ENCODE measurements around the gene SH3RF3.

SH3RF3 gene

GRCh38 chr2:109290887-109291643 lies 162.1 kb downstream of the SH3RF3 start:
- DNase-seq, result no peak

GRCh38 chr2:109292386-109292785 lies 163.4 kb downstream of the SH3RF3 start:
- DNase-seq, result no peak

- DNase-seq, result no peak
Measured at GRCh38 chr2:109293663-109294062, 164.7 kb downstream of the SH3RF3 start.

GRCh38 chr2:109294523-109294922 lies 165.5 kb downstream of the SH3RF3 start:
- DNase-seq, result no peak

GRCh38 chr2:109295070-109295780 lies 166.2 kb downstream of the SH3RF3 start:
- DNase-seq, result no peak

- no peak for DNase-seq
Measured at GRCh38 chr2:109295781-109296117, 166.7 kb downstream of the SH3RF3 start.

GRCh38 chr2:109297566-109298490 lies 168.8 kb downstream of the SH3RF3 start:
- no peak for DNase-seq

- no peak for DNase-seq
Measured at GRCh38 chr2:109298851-109299250, 169.8 kb downstream of the SH3RF3 start.

GRCh38 chr2:109299536-109299935 lies 170.5 kb downstream of the SH3RF3 start:
- no peak for DNase-seq

GRCh38 chr2:109300582-109300981 lies 171.6 kb downstream of the SH3RF3 start:
- DNase-seq, result no peak

GRCh38 chr2:109301746-109302145 lies 172.7 kb downstream of the SH3RF3 start:
- DNase-seq, result no peak

- no peak for DNase-seq
Measured at GRCh38 chr2:109302319-109302718, 173.3 kb downstream of the SH3RF3 start.

- no peak for DNase-seq
Measured at GRCh38 chr2:109304242-109304641, 175.2 kb downstream of the SH3RF3 start.

- DNase-seq, result no peak
Measured at GRCh38 chr2:109304731-109305470, 175.9 kb downstream of the SH3RF3 start.

GRCh38 chr2:109305490-109306167 lies 176.6 kb downstream of the SH3RF3 start:
- DNase-seq, result no peak

GRCh38 chr2:109306190-109306589 lies 177.2 kb downstream of the SH3RF3 start:
- DNase-seq, result no peak

GRCh38 chr2:109311771-109312170 lies 182.8 kb downstream of the SH3RF3 start:
- DNase-seq, result no peak

GRCh38 chr2:109312902-109313301 lies 183.9 kb downstream of the SH3RF3 start:
- no peak for DNase-seq

GRCh38 chr2:109313343-109313742 lies 184.3 kb downstream of the SH3RF3 start:
- no peak for DNase-seq

- DNase-seq, result no peak
Measured at GRCh38 chr2:109316091-109316490, 187.1 kb downstream of the SH3RF3 start.

- no peak for DNase-seq
Measured at GRCh38 chr2:109317471-109318095, 188.6 kb downstream of the SH3RF3 start.

Measured in stimulated activated naive CD4-positive, alpha-beta T cell treated with Interleukin-2 at 50 U/mL for 16 hours (primary cell).